Activated T-helper 1 cell treated with anti-CD3 and anti-CD28 coated beads, Interleukin-12 subunit alpha, Interleukin-12 subunit beta, Interleukin-2, Interleukin-4 antibody, amounts not matched to agents 30 ng/mL and 10 ng/mL and 1 ng/mL, durations not matched to agents 14 hours and 24 hours and 36 hours (primary cell): Measurements from ENCODE around the gene LDB2. TPM values are rescaled to one million over a fixed set of nuclear protein-coding genes. Genes with fewer than 3 reads are reported as not detected.

Experiments used
- DNase-seq: peaks from one replicate; pipeline ENCODE4 v3.0.0; 2021; ENCODE audit warnings: low spot score
- H3K27ac Mint-ChIP-seq: one replicate; pipeline ENCODE4 v1.8.0; 2021; ENCODE audit warnings: mild to moderate bottlenecking, mixed read lengths
- H3K27me3 Mint-ChIP-seq: one replicate; pipeline ENCODE4 v1.8.0; 2022; ENCODE audit warnings: mild to moderate bottlenecking, moderate library complexity, mixed read lengths; ENCODE audit not compliant: insufficient read depth
- H3K36me3 Mint-ChIP-seq: one replicate; pipeline ENCODE4 v1.8.0; 2021; ENCODE audit warnings: low read depth, mixed read lengths
- H3K4me1 Mint-ChIP-seq: one replicate; pipeline ENCODE4 v1.8.0; 2021; ENCODE audit warnings: low read depth, mixed read lengths
- H3K4me3 Mint-ChIP-seq: one replicate; pipeline ENCODE4 v1.8.0; 2021; ENCODE audit warnings: mild to moderate bottlenecking, moderate library complexity, mixed read lengths
- H3K9me3 Mint-ChIP-seq: one replicate; pipeline ENCODE4 v1.8.0; 2021; ENCODE audit warnings: mixed read lengths
- intact Hi-C: fragments of 100-400 bp; cut with micrococcal nuclease; formaldehyde crosslinking; loops from one replicate; pipeline ENCODE4 v1.15.1; 2024
- total RNA-seq: library from RNA; stranded (reverse); gene quantifications from 2 replicates; pipeline ENCODE4 v1.2.3, GENCODE V29; 2022

LDB2 gene
- total RNA-seq, 1 donor from 2014 or later, result not detected

- Mint-ChIP-seq H3K4me3 (no peak overlapping the region), H3K9me3 (no peaks in the 10 kb centered on the region), H3K4me1 (no peaks in the 10 kb centered on the region), H3K27ac (no peak overlapping the region), H3K36me3 (no peaks in the 10 kb centered on the region), H3K27me3 (peaks cover 2% of the 10 kb centered on the region)
- DNase-seq, result no peak
- intact Hi-C loops, result no loop called here
These were observed 212.9 kb downstream of the LDB2 start for GRCh38 chr4:16685536-16685935.

DNA sequence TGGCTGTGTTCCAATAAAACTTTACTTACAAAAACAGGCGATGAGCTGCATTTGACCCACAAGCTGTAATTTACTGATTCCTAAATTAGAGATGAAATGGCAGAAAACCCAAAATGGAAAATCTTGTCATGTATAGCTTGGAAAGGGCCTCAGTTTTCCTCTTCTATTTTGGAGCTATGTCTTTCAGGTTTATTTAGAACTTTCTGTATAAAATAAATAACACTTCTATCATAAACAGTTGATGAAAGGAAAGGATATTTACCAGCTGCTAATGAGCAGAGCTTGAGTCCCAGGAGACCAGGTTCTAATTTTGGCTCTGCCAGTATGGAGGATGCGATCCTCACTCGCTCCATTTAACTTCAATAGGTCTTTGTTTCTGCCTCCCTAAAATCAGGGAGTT, 213.5 kb downstream of the LDB2 start:
- H3K9me3 Mint-ChIP-seq, result no peaks in the 10 kb centered on the region
- H3K4me1 Mint-ChIP-seq, result no peaks in the 10 kb centered on the region
- no peaks in the 10 kb centered on the region for H3K36me3 Mint-ChIP-seq
- H3K27me3 Mint-ChIP-seq, result peaks cover 2% of the 10 kb centered on the region
- DNase-seq, result no peak
- H3K27ac Mint-ChIP-seq, result no peak overlapping the region
- H3K4me3 Mint-ChIP-seq, result no peak overlapping the region
- intact Hi-C loops, result no loop called here

DNA sequence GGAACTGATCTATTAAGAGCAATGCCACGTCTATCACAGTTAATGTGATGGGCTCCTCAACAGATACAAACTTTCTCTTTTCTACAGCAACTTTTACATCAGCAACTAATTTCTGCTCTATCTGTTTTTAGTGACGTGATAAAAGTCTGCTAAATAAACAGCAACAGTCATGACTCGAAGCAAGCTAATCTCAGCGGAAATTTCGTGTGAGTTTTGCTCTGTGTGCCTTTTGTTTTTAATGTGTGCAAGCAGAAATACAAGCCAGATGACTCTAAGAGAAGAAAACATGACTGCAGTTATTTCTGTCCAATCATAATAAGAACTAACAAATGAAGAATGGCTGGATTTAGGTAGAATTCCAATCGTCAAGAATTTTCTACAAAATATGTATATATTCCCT, 214.3 kb downstream of the LDB2 start:
- Mint-ChIP-seq H3K36me3 (no peaks in the 10 kb centered on the region), H3K9me3 (no peaks in the 10 kb centered on the region), H3K4me1 (no peaks in the 10 kb centered on the region), H3K4me3 (no peak overlapping the region), H3K27ac (no peak overlapping the region), H3K27me3 (peaks cover 2% of the 10 kb centered on the region)
- no peak for DNase-seq
- intact Hi-C loops, result no loop called here

GRCh38 chr4:16682975-16683374, 215.5 kb downstream of the LDB2 start:
- peaks cover 3% of the 10 kb centered on the region for H3K27me3 Mint-ChIP-seq
- no peak overlapping the region for H3K27ac Mint-ChIP-seq
- no peaks in the 10 kb centered on the region for H3K9me3 Mint-ChIP-seq
- intact Hi-C loops, result no loop called here
- DNase-seq, result no peak
- H3K4me3 Mint-ChIP-seq, result no peak overlapping the region
- H3K4me1 Mint-ChIP-seq, result no peaks in the 10 kb centered on the region
- H3K36me3 Mint-ChIP-seq, result no peaks in the 10 kb centered on the region

DNA sequence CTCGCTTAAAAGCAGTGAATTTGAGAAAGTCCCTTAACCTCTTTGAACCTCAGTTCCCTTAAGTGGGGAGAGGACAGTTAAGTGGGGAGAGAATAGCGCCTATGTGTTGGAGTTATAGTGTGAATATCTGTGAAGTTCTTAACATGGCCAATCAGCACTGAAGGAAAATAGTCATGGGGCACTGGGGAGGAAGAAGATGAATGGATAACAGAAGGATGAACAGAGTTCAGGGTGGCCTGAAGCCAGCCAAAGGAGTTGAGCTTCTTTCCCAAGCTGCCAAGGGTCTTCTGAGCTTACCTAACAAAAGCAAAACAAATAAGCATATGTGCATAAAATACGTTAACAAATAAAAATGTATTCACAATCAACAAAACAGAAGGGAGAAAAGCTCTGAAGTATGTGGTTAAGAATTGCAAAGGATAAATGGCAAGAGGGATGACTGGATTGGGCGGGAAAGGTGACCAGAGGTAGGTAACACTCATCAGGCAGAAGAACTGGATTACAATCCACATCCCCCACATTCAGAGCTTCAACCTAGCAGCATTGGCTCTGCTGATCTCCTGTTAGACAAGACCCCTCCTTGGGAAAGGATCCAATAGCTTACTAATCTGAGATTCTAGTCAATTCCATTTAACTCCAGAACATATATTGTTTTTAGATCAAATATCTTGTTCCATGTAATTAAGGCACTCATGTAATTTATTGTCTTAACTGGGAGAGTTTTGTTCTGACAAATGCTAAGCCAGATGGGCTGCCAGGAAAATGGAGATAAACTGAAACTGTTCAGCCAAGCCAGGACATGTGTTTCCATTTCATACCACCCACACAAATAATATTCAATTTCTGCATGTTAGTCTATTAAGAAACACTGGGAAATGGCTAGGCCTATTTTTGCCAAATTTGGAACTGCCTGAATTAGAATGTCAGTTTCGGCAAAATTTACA, 221.2 kb downstream of the LDB2 start:
- H3K27ac Mint-ChIP-seq, result no peak overlapping the region
- no peaks in the 10 kb centered on the region for H3K36me3 Mint-ChIP-seq
- DNase-seq, result no peak
- H3K4me1 Mint-ChIP-seq, result no peaks in the 10 kb centered on the region
- no peaks in the 10 kb centered on the region for H3K9me3 Mint-ChIP-seq
- no peak overlapping the region for H3K4me3 Mint-ChIP-seq
- peaks cover 2% of the 10 kb centered on the region for H3K27me3 Mint-ChIP-seq
- intact Hi-C loops, result no loop called here

DNA sequence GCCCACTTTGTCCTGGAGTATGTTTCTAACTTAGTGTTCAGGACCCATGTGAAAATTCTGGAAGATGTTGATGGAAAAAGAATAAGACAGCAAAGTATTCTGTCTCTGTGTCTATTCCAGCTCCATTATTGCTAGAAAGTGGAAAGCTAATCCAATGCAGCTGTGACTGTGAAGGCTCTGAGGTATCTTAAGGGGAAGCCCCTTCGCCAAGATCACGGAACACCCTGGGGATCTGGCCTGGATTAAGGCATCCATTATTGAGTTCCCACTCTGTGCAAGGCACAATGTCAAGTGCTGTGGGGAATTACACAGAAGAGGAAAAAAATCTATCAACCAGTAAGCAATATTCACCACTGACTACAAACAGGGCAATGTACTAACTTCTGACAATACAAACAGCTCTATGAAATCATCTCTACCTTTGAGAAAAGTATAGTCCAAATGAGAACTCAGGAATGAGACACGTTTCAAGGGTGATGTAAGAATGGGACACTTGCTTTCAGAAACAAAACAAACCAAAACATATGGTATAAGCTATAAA, 222.1 kb downstream of the LDB2 start:
- H3K27ac Mint-ChIP-seq, result no peak overlapping the region
- no peaks in the 10 kb centered on the region for H3K36me3 Mint-ChIP-seq
- no peak overlapping the region for H3K4me3 Mint-ChIP-seq
- H3K27me3 Mint-ChIP-seq, result peaks cover 2% of the 10 kb centered on the region
- no peaks in the 10 kb centered on the region for H3K9me3 Mint-ChIP-seq
- no peaks in the 10 kb centered on the region for H3K4me1 Mint-ChIP-seq
- intact Hi-C loops, result no loop called here
- DNase-seq, result no peak

GRCh38 chr4:16674082-16674481, 224.4 kb downstream of the LDB2 start:
- intact Hi-C loops, result no loop called here
- Mint-ChIP-seq H3K27ac (no peak overlapping the region), H3K4me1 (no peaks in the 10 kb centered on the region), H3K27me3 (peaks cover 1% of the 10 kb centered on the region), H3K4me3 (no peak overlapping the region), H3K9me3 (no peaks in the 10 kb centered on the region), H3K36me3 (no peaks in the 10 kb centered on the region)
- DNase-seq, result no peak

DNA sequence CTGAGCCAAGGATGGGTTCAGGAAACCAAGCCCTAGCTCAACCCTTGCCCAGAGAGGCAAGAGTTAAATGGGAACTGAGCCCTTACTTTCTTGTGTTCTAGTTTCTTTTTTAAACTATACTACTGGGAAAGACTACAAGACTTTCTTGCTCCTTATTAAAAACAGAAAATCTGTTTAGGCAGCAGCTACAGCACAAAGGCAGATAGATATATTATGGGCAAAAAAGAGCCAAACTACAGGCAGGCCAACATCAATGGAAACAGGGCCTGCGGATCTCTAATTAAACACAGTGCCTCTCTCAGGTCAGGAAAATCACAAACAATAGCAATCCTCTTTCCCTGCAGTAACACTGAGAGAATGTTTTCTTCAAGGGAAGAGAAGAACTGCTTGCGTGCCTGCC, 226.0 kb downstream of the LDB2 start:
- intact Hi-C loops, result no loop called here
- no peaks in the 10 kb centered on the region for H3K36me3 Mint-ChIP-seq
- DNase-seq, result no peak
- no peak overlapping the region for H3K27ac Mint-ChIP-seq
- H3K4me1 Mint-ChIP-seq, result no peaks in the 10 kb centered on the region
- no peaks in the 10 kb centered on the region for H3K9me3 Mint-ChIP-seq
- no peak overlapping the region for H3K4me3 Mint-ChIP-seq
- no peaks in the 10 kb centered on the region for H3K27me3 Mint-ChIP-seq

DNA sequence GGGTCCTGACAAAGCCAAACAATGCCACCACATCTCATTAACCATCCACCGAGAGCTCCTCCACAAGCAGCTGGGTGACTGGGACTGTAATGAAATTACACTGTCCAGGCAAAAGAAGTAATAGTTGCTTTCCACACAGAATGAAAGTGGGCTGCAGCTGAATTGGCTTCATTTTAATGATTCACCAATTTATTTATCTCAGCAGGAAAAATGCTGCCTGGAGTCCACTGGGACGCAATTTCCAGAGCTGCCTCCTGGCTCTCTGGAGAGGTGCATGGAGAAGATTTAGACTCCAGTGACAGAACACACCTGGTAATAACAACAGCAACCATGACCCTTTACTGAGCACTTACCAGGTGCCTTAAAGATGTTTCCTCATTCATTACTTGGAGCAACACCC, 226.7 kb downstream of the LDB2 start:
- H3K27ac Mint-ChIP-seq, result no peak overlapping the region
- no peaks in the 10 kb centered on the region for H3K36me3 Mint-ChIP-seq
- H3K4me1 Mint-ChIP-seq, result no peaks in the 10 kb centered on the region
- no peak overlapping the region for H3K4me3 Mint-ChIP-seq
- no peaks in the 10 kb centered on the region for H3K27me3 Mint-ChIP-seq
- intact Hi-C loops, result no loop called here
- DNase-seq, result no peak
- H3K9me3 Mint-ChIP-seq, result no peaks in the 10 kb centered on the region

DNA sequence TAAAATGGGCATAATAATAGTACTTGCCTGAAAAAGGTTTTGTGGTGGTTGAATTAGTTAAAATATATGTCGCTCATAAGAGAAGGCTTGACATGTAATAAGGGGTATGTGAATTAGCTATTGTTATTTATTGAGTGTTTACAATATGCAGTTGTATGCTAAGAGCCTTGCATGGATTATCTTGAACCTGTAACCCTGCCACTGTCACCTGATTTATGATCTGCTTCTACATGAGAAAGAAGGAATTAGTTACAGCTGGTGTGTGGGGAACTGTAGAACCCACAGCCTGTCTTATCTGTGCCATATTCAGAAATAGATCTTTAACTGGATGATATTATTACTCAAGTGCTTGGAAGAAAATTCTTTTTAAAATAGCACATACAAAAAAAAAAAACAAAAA, 227.7 kb downstream of the LDB2 start:
- Mint-ChIP-seq H3K27me3 (no peaks in the 10 kb centered on the region), H3K4me3 (no peak overlapping the region), H3K27ac (no peak overlapping the region), H3K9me3 (no peaks in the 10 kb centered on the region), H3K4me1 (no peaks in the 10 kb centered on the region), H3K36me3 (no peaks in the 10 kb centered on the region)
- intact Hi-C loops, result no loop called here
- no peak for DNase-seq

DNA sequence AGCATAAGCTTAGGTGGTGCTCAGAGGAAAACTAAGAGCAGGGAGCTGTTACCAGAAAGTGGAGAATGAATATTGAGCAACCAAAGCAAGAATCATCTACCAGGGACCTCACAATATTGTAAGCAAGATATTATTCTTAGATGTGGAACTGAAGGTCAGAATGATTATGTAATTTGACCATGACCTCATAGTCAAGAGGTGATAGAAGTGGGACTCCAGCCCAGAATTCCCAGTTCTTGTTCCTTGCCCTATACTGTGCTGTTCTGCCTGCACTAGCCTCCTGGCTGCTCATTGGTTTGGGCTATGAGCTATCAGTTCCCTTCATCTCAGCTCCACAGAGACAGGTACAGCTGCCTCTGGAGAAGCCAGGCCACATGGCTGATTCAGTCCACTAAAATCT, 229.4 kb downstream of the LDB2 start:
- Mint-ChIP-seq H3K4me3 (no peak overlapping the region), H3K4me1 (no peaks in the 10 kb centered on the region), H3K27ac (no peak overlapping the region), H3K9me3 (no peaks in the 10 kb centered on the region), H3K27me3 (no peaks in the 10 kb centered on the region), H3K36me3 (no peaks in the 10 kb centered on the region)
- intact Hi-C loops, result no loop called here
- no peak for DNase-seq

DNA sequence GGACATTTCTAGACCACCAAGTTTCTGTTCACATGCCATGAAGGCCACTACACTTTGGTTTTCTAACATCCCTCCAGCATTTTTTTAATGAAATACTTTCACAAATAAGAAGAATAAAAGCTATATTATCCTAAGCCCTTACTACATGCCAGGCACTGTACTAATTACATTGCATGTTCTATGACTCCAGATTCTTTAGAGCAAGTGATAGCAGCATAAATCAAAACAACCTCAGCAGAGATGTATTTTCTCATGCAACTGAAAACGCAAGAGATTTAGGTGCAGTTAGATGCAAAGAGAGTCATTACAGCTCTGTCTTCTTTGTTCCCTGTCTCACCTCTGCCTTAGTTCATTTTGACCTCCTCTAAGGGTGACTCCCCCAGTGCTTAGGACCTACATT, 230.0 kb downstream of the LDB2 start:
- Mint-ChIP-seq H3K36me3 (no peaks in the 10 kb centered on the region), H3K4me1 (no peaks in the 10 kb centered on the region), H3K4me3 (no peak overlapping the region), H3K9me3 (no peaks in the 10 kb centered on the region), H3K27ac (no peak overlapping the region), H3K27me3 (no peaks in the 10 kb centered on the region)
- intact Hi-C loops, result no loop called here
- no peak for DNase-seq

DNA sequence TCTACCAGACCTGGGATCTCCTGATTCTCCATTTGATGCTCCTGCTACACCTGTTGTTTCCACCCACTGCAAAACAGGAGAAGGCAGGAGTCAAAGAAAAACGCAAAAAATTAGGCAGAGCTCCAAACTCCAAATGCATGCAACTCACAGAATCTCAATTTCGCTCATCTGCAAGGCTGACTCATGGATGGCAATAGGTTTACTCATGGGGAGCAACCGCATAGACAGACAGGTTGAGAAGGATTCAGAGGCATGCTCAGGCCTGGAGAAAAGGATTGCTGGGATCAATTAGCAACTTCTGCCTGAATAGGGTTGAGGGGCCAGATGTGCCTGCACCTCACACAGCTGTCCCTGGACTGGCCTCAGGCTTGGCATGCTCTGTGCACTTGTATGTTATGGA, 231.0 kb downstream of the LDB2 start:
- Mint-ChIP-seq H3K4me3 (no peak overlapping the region), H3K27me3 (no peaks in the 10 kb centered on the region), H3K27ac (no peak overlapping the region), H3K9me3 (no peaks in the 10 kb centered on the region), H3K36me3 (no peaks in the 10 kb centered on the region), H3K4me1 (no peaks in the 10 kb centered on the region)
- no peak for DNase-seq
- intact Hi-C loops, result no loop called here
